ENCODE data around the gene SCAI. TPM values are rescaled to one million over a fixed set of nuclear protein-coding genes. Genes with fewer than 3 reads are reported as not detected.
"Not testable (repeated sequence)": the region's sequence is repeated elsewhere in the genome, so short reads cannot be mapped to it uniquely, and the experiment has no call there.

SCAI gene
- total RNA-seq, 1 experiment from 2014 or later, result 0.41 TPM

- in situ Hi-C loops (cut with HindIII; ENCODE audit: low pct_unique_long_range_greater_than_20kb, low sequenced_read_pairs), result no loop called here
- no peak for DNase-seq (ENCODE audit: low read depth)
These were observed 209.0 kb downstream of the SCAI start for GRCh38 chr9:124934290-124934689.

- in situ Hi-C loops (cut with HindIII; ENCODE audit: low pct_unique_long_range_greater_than_20kb, low sequenced_read_pairs), result no loop called here
These were observed 211.0 kb downstream of the SCAI start for GRCh38 chr9:124932333-124932732.

GRCh38 chr9:124929464-124929863 is 213.9 kb downstream of the SCAI start:
- no peak for DNase-seq (ENCODE audit: low read depth)
- in situ Hi-C loops (cut with HindIII; ENCODE audit: low pct_unique_long_range_greater_than_20kb, low sequenced_read_pairs), result no loop called here

More at GRCh38 chr9:124932333-124932732, 211.0 kb downstream of the SCAI start:
- no peak for DNase-seq (ENCODE audit: low read depth)

GRCh38 chr9:124928116-124928515 is 215.2 kb downstream of the SCAI start:
- in situ Hi-C loops (cut with HindIII; ENCODE audit: low pct_unique_long_range_greater_than_20kb, low sequenced_read_pairs), result no loop called here
- no peak for DNase-seq (ENCODE audit: low read depth)

- DNase-seq (ENCODE audit: low read depth); in situ Hi-C loops (cut with HindIII; ENCODE audit: low pct_unique_long_range_greater_than_20kb, low sequenced_read_pairs): not testable (repeated sequence)
These were observed 222.9 kb downstream of the SCAI start for GRCh38 chr9:124920394-124920793.

GRCh38 chr9:124914753-124915405 is 228.4 kb downstream of the SCAI start:
- DNase-seq (ENCODE audit: low read depth), result no peak
- in situ Hi-C loops (cut with HindIII; ENCODE audit: low pct_unique_long_range_greater_than_20kb, low sequenced_read_pairs), result no loop called here

- no peak for DNase-seq (ENCODE audit: low read depth)
- in situ Hi-C loops (cut with HindIII; ENCODE audit: low pct_unique_long_range_greater_than_20kb, low sequenced_read_pairs), result no loop called here
These were observed 229.9 kb downstream of the SCAI start for GRCh38 chr9:124913378-124913777.

- in situ Hi-C loops (cut with HindIII; ENCODE audit: low pct_unique_long_range_greater_than_20kb, low sequenced_read_pairs), result no loop called here
These were observed 231.6 kb downstream of the SCAI start for GRCh38 chr9:124911766-124912165.

GRCh38 chr9:124908098-124908497 is 235.2 kb downstream of the SCAI start:
- DNase-seq (ENCODE audit: low read depth), result no peak
- in situ Hi-C loops (cut with HindIII; ENCODE audit: low pct_unique_long_range_greater_than_20kb, low sequenced_read_pairs), result no loop called here

More at GRCh38 chr9:124911766-124912165, 231.6 kb downstream of the SCAI start:
- DNase-seq (ENCODE audit: low read depth), result no peak

GRCh38 chr9:124906966-124907365 is 236.4 kb downstream of the SCAI start:
- DNase-seq (ENCODE audit: low read depth), result no peak
- in situ Hi-C loops (cut with HindIII; ENCODE audit: low pct_unique_long_range_greater_than_20kb, low sequenced_read_pairs), result no loop called here

GRCh38 chr9:124899845-124900244 is 243.5 kb downstream of the SCAI start:
- in situ Hi-C loops (cut with HindIII; ENCODE audit: low pct_unique_long_range_greater_than_20kb, low sequenced_read_pairs), result no loop called here
- no peak for DNase-seq (ENCODE audit: low read depth)

- in situ Hi-C loops (cut with HindIII; ENCODE audit: low pct_unique_long_range_greater_than_20kb, low sequenced_read_pairs), result no loop called here
- DNase-seq (ENCODE audit: low read depth), result no peak
These were observed 245.5 kb downstream of the SCAI start for GRCh38 chr9:124897570-124898460.

- in situ Hi-C loops (cut with HindIII; ENCODE audit: low pct_unique_long_range_greater_than_20kb, low sequenced_read_pairs), result no loop called here
- DNase-seq (ENCODE audit: low read depth), result peak; percentile 17
These were observed 248.6 kb downstream of the SCAI start for GRCh38 chr9:124894741-124895170.

GRCh38 chr9:124894035-124894740 is 249.1 kb downstream of the SCAI start:
- in situ Hi-C loops (cut with HindIII; ENCODE audit: low pct_unique_long_range_greater_than_20kb, low sequenced_read_pairs), result no loop called here
- no peak for DNase-seq (ENCODE audit: low read depth)

Other genes starting within 250 kb of the SCAI start
- gene GOLGA1, start 202.4 kb downstream of the SCAI start, total RNA-seq (2014; rRNA removed; shearing (Covaris generic); ENCODE audit: low replicate concordance), result 10.3 and 14.1 TPM in 2 replicates
- 29.2 and 50.3 TPM in 2 replicates for gene PPP6C, start 46.3 kb upstream of the SCAI start, total RNA-seq (2014; rRNA removed; shearing (Covaris generic); ENCODE audit: low replicate concordance)
- gene RABEPK, start 57.0 kb upstream of the SCAI start, total RNA-seq (2014; rRNA removed; shearing (Covaris generic); ENCODE audit: low replicate concordance), result 39.9 and 44.8 TPM in 2 replicates
- 59.3 and 66.5 TPM in 2 replicates for gene HSPA5, start 97.8 kb upstream of the SCAI start, total RNA-seq (2014; rRNA removed; shearing (Covaris generic); ENCODE audit: low replicate concordance)
- 11.2 and 32.6 TPM in 2 replicates for gene GAPVD1, start 118.3 kb upstream of the SCAI start, total RNA-seq (2014; rRNA removed; shearing (Covaris generic); ENCODE audit: low replicate concordance)

Data from Caki2 (cell line).